GM23338 (cell line): ENCODE data around the gene BCL2L12.

ENCODE experiments used
- CREB1 ChIP-seq: fragments of 250-450 bp; sonication (Bioruptor Pico); IDR thresholded peaks from 2 replicates; pipeline ENCODE4 v1.5.0; 2020; ENCODE audit warnings: low read depth, mild to moderate bottlenecking, moderate library complexity
- CTCF ChIP-seq, 2 experiments: fragments of 200-600 bp in 1 of 2; sonication (generic) in 1 of 2; conservative IDR thresholded peaks; 2 replicates each; pipeline versions ENCODE4 v1.5.1 to v1.6.1; 2016 to 2017; ENCODE audit warnings: antibody characterized with exemption in 2 of 2, low read depth in 2 of 2, mild to moderate bottlenecking in 2 of 2, moderate library complexity in 1 of 2
- ETS1 ChIP-seq: IDR thresholded peaks from 2 replicates; pipeline ENCODE4 v1.6.1; 2016; ENCODE audit warnings: antibody characterized with exemption
- EZH2 ChIP-seq: fragments of 200-600 bp; sonication (generic); IDR thresholded peaks from one replicate; pipeline ENCODE4 v1.8.0; 2017; ENCODE audit warnings: antibody characterized with exemption, mild to moderate bottlenecking, low read depth; ENCODE audit not compliant: unreplicated experiment
- EZH2phosphoT487 ChIP-seq: fragments of 200-600 bp; sonication (generic); IDR thresholded peaks from one replicate; pipeline ENCODE4 v1.8.1; 2018; ENCODE audit warnings: antibody characterized with exemption; ENCODE audit not compliant: unreplicated experiment
- POLR2AphosphoS5 ChIP-seq: IDR thresholded peaks from 2 replicates; pipeline ENCODE4 v1.6.1; 2016; ENCODE audit warnings: antibody characterized with exemption, low read depth
- REST ChIP-seq: IDR thresholded peaks from one replicate; pipeline ENCODE4 v1.6.1; 2018; ENCODE audit warnings: antibody characterized with exemption; ENCODE audit not compliant: unreplicated experiment
- STAT1 ChIP-seq: IDR thresholded peaks from one replicate; pipeline ENCODE4 v1.6.1; 2016; ENCODE audit warnings: antibody characterized with exemption; ENCODE audit not compliant: unreplicated experiment

- no peak for TF ChIP-seq CTCF (conservative IDR thresholded peaks at IDR 0.05; ENCODE audit: low read depth in 2 of 2)
- TF ChIP-seq POLR2AphosphoS5: no peak
- TF ChIP-seq EZH2: no peak
- TF ChIP-seq ETS1: no peak
- TF ChIP-seq EZH2phosphoT487: no peak
- no peak for TF ChIP-seq REST
- TF ChIP-seq CREB1: no peak
- TF ChIP-seq STAT1: no peak
Observed at GRCh38 chr19:49658139-49658517, 7.6 kb upstream of the BCL2L12 start.
